Measurements from ENCODE around the gene DUSP2.

The DUSP2 gene

DNA sequence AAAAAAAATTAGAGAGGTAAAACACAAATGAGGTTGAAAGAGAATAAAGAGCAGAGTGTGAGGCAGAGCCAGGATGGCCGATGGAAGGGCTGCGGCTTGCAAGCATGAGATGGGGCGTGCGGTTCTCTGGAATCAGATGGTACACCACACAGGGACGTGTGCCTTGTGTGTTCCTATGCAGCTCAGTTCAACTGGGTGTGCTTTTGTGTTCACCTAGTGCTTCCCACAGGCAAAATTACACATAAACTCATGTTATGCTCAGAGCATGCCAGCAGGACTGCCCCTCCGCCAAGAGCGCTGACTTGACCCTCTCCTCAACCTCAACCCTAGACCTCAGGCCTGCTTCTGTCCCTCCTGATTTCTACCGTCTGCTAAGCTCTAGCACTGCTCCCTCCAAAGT lies 38.9 kb upstream of the DUSP2 start:
- TF ChIP-seq, protein P1, sequence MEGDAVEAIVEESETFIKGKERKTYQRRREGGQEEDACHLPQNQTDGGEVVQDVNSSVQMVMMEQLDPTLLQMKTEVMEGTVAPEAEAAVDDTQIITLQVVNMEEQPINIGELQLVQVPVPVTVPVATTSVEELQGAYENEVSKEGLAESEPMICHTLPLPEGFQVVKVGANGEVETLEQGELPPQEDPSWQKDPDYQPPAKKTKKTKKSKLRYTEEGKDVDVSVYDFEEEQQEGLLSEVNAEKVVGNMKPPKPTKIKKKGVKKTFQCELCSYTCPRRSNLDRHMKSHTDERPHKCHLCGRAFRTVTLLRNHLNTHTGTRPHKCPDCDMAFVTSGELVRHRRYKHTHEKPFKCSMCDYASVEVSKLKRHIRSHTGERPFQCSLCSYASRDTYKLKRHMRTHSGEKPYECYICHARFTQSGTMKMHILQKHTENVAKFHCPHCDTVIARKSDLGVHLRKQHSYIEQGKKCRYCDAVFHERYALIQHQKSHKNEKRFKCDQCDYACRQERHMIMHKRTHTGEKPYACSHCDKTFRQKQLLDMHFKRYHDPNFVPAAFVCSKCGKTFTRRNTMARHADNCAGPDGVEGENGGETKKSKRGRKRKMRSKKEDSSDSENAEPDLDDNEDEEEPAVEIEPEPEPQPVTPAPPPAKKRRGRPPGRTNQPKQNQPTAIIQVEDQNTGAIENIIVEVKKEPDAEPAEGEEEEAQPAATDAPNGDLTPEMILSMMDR (IDR thresholded peaks at IDR 0.05; ENCODE audit: low read depth, low read length, missing control alignments), result no peak
- H3K4me3 ChIP-seq (replicated peaks; ENCODE audit: low read depth, low read length), result no peak overlapping the region
- DNase-seq (ENCODE audit: extremely low read depth, low read depth), result no peak

DNA sequence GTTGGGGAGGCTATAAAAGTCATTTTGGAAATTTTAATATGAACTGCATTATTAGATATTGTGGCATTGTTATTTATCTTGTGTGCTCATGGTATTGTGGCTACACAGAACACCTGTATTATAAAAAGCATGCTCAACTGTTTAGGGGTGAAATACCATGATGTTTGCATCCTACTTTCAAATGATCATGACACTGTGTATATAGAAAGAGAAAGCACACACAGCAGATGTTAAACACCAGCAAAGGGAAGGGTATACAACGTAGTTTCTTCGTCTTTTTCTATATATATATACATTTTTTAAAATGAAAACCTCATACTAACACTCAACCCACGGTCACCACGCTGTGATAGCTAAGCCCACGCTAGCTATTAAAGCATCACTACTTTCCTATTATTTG lies 36.3 kb upstream of the DUSP2 start:
- no peak overlapping the region for H3K4me3 ChIP-seq (replicated peaks; ENCODE audit: low read depth, low read length)
- no peak for DNase-seq (ENCODE audit: extremely low read depth, low read depth)
- TF ChIP-seq, protein P1 (IDR thresholded peaks at IDR 0.05; ENCODE audit: low read depth, low read length, missing control alignments), result no peak

DNA sequence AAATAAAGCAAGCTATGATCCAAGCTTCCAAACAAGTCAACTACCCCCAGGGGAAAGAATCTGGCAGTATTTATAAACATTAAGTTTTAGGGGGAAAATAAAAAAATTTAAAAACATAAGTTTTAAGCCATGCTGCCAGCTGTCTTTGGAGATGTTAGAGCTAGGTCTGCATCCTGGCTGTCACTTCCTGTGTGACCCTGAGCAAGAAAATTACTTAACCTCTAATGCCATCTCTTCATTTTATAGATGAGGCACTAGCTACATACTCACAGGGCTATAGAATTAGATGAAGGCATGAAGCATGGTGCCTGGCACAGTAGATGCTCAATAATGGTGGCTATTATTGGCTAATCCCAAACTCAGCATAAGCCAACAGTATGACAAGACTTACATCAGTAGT lies 35.3 kb upstream of the DUSP2 start:
- H3K4me3 ChIP-seq (replicated peaks; ENCODE audit: low read depth, low read length), result no peak overlapping the region
- TF ChIP-seq, protein P1 (IDR thresholded peaks at IDR 0.05; ENCODE audit: low read depth, low read length, missing control alignments), result no peak
- no peak for DNase-seq (ENCODE audit: extremely low read depth, low read depth)

DNA sequence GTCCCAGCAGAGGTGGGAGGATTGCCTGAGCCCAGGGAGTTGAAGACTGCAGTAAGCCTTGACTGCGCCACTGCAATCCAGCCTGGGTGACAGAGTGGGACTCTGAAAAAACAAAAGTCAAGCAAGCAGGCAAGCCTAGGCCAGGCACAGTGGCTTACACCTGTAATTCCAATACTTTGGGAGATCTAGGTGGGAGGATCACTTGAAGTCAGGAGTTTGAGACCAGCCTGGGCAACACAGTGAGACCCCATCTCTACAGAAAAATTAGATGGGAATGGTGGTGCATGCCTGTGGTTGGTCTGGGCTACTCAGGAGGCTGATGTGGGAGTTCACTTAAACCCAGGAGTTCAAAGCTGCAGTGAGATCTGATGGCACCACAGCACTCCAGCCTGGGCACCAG lies 34.8 kb upstream of the DUSP2 start:
- DNase-seq (ENCODE audit: extremely low read depth, low read depth), result no peak
- TF ChIP-seq, protein P1 (IDR thresholded peaks at IDR 0.05; ENCODE audit: low read depth, low read length, missing control alignments), result no peak
- H3K4me3 ChIP-seq (replicated peaks; ENCODE audit: low read depth, low read length), result no peak overlapping the region

DNA sequence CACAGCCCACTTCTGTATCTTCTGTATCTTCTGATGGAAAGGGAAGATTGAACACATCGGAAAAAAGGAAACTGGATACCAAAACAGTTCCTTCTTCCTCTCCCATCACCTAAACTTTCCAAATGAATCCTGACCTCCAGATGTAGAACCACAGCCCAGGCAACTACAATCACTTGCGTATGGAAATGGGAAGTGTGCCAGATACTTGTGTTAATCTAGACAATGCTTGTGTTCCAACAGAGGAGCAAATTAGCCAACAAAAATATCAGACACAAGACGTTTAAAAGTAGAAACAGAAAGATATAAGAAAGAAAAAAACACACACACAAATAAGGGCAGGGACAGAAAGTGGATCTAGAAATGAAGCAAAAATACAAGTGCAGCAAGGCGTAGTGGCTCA lies 31.4 kb upstream of the DUSP2 start:
- no peak overlapping the region for H3K4me3 ChIP-seq (replicated peaks; ENCODE audit: low read depth, low read length)
- DNase-seq (ENCODE audit: extremely low read depth, low read depth), result no peak
- TF ChIP-seq, protein P1 (IDR thresholded peaks at IDR 0.05; ENCODE audit: low read depth, low read length, missing control alignments), result no peak

DNA sequence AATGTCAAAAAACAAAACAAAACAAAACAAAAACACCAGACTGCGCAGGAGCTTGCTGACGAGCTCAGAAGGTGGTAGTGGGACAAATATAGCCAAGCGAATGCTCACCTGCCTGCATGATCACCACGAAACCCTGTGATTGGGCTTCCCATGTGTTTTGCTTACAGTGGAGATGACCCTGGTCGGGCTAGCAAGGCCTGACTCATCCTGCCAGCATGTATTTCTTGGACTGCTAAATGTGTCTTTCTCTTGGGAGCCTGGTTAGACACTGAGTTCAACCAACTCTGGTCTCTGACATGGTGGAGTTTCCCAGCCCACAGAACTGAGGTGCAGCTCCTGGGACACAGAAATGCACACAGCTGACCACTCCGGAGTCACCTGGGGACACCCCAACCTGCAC lies 30.7 kb upstream of the DUSP2 start:
- no peak overlapping the region for H3K4me3 ChIP-seq (replicated peaks; ENCODE audit: low read depth, low read length)
- TF ChIP-seq, protein P1 (IDR thresholded peaks at IDR 0.05; ENCODE audit: low read depth, low read length, missing control alignments), result no peak
- DNase-seq (ENCODE audit: extremely low read depth, low read depth), result no peak

All from HFF-Myc (cell line).